ENCODE data around the gene SMU1.

The SMU1 gene

DNA sequence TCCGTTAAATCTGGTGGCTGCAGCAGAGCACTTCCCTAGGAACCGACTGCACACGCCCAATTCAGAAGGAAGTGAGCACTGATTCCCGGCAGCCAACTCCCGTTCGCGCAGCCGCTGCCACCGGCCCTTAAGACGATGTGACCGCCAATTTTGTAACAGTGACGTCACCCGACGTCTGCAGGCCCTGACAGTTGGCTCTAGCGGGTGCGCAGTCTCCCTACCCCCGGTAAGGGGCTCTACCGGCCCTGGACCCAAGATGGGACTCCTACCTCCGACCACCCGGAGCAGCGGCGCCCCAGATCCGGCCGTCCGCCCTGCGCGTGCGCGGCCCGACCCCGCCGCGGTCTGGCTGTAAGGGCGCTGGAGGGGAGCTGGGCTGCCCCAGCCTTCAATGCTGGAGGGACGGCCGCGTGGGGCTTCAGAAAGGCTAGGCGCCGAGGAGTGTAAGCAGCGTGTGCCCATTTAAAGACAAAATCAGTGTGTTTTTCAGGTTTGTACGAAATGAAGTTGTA is 32.3 kb downstream of the SMU1 start:
- DNase-seq = peak; percentile 61 to 83

DNA sequence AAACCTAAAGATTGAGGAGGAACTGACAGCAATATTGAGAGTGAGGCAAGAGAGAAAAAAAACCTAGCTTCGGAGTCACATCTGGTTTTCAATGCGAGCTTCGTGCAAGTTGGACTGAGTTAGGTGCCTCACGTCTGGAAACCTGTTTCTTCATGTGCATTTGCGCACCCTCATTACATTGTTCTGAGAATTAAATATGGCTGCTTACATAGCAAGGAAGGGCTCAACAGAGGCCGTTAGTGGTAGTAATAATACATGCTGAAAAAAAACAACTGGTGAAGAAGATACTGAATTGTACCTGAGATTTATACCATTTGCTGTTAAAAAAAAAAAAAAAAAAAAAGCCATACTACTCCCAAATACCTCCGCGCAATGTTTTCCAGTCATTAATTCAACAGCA is 32.8 kb downstream of the SMU1 start:
- DNase-seq = no peak

DNA sequence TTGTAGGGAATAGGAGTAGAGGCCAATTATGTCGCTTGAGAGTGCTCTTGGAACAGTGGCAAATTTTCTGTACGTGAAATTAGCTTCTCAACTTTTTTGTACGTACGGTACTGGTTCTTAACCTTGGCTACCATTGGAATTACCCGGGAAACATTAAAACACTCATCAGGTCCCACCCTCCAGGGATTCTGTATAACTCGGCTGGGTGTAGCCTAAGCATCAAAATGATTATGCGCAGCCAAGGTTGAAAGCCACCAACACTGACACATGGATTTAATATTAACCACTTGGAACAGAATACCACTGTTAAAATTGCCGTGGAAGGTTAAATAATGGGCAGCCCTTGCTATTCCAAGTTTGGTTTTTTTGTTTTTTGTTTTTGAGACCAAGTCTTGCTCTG is 34.0 kb downstream of the SMU1 start:
- no peak for DNase-seq

DNA sequence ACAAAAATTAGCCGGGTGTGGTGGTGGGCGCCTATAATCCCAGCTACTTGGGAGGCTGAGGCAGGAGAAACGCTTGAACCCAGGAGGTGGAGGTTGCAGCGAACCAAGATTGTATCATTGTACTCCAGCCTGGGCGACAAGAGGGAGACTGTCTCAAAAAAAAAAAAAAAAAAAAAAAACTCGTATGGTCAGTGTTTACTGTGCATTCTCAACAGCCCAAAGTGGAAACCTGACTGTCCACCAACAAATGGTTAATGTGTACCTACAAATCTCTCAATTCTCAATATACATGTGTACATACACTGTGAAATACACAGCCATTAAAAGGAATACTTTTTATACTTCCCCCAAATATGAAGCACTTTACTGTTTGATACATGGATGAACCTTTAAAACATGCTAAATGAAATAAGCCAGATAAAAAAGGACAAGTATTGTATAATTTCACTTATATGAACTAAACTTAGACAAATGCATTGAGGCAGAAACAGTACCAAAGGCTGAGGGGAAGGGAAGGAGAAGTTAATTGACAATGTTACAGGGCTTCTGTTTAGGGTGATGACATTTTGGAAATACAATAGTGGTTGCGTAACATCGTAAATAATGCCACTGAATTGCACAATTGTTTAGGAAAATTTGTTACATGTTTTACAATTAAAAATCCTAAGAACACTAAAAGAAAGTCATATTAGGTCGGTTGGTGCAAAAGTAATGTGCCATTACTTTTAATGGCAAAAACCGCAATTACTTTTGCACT is 34.9 kb downstream of the SMU1 start:
- DNase-seq = no peak

DNA sequence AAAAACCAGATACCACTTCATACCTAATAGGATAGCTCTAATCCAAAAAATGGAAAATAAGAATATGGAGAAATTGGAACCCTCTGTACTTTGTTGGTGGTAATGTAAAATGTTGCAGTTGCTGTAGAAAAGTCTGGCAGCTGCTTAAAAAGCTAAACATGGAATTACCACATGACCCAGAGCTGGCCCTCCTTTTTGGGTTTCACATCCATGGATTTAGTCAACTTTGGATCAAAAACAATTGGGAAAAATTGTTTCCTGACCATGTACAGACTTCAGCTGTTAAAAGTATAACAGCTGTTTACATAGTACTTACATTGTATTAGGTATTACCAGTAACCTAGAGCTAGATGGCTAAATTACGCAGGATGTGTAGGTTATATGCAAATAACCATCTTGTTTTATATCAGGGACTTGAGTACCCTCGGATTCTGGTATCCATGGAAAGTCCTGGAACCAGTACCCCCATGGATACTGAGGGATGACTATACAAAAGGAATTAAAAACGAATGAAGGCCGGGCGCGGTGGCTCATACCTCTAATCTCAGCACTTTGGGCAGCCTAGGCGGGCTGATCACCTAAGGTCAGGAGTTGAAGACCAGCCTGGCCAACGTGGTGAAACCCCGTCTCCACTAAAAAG is 35.6 kb downstream of the SMU1 start:
- no peak for DNase-seq

DNA sequence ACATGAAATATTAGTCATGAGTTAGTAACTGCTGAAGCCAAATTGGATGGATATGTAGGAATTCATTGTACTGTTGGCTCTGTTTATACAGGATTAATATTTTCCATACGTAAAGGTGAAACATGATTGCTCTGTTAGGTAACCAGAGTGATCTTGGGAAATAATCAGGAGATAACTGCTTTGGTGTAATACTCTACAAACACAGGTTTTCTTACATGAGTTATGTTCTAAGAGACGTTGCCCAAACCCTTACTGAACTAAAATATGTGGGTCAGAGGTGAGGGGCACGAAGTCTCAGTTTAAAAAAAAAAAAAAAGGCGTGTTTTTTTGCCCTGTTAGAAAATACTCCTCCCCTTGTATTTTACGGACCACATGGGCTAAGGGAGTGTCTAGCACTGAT is 43.6 kb downstream of the SMU1 start:
- DNase-seq = no peak

DNA sequence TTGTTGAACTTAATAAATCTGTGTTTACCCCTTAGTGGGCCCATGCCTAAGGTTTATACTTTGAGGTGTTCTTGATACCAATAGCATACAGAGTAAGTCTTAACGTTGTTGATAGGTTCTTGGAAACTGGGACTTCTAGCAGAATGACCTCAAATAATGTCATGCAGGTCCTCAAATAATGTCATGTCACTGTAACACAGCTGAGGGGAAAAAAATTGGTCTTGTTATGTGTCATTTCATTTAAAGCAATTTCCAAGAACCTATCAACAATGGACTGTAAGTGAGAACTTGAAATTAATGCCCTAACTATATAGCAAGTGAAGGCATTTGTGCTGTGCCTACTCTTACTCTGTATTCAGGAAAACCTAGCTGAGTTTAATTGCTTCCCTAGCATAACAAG is 44.2 kb downstream of the SMU1 start:
- no peak for DNase-seq

DNA sequence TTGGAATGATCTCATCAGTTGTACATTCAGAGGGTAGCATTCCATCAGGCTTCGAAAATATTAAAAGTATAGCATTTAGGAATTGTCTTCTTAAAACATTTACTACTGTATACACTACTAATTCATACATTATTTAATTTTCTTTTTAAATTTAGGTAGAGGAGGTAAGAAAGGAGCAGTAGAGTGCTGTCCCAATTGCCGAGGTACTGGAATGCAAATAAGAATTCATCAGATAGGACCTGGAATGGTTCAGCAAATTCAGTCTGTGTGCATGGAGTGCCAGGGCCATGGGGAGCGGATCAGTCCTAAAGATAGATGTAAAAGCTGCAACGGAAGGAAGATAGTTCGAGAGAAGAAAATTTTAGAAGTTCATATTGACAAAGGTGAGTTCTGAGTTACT is 46.2 kb downstream of the SMU1 start:
- DNase-seq = no peak

DNA sequence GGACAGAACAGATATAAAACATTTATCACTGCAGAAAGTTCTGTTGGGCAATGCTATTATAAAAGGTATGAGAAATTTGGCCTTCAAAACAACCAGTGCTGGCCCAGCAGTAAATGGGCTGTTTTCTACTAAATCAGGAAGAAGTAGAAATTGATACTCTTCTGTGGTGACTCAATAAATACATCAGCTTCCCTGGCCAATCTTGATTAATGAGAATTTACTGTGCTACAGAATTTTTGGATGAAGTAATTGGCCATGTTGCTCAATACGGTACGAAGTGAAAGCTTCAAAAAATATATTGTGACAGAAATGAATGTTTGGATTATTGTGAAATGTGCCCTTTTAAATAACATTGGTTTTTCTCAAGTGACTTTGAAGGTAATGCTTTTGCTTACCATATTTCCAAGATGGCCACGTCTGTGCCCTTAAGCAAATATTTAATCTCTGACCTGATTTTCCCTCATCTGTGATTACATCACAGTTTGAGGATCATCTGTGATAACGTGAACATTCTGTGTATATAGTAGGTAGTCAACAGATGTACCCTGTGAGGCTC is 47.2 kb downstream of the SMU1 start:
- no peak for DNase-seq

DNA sequence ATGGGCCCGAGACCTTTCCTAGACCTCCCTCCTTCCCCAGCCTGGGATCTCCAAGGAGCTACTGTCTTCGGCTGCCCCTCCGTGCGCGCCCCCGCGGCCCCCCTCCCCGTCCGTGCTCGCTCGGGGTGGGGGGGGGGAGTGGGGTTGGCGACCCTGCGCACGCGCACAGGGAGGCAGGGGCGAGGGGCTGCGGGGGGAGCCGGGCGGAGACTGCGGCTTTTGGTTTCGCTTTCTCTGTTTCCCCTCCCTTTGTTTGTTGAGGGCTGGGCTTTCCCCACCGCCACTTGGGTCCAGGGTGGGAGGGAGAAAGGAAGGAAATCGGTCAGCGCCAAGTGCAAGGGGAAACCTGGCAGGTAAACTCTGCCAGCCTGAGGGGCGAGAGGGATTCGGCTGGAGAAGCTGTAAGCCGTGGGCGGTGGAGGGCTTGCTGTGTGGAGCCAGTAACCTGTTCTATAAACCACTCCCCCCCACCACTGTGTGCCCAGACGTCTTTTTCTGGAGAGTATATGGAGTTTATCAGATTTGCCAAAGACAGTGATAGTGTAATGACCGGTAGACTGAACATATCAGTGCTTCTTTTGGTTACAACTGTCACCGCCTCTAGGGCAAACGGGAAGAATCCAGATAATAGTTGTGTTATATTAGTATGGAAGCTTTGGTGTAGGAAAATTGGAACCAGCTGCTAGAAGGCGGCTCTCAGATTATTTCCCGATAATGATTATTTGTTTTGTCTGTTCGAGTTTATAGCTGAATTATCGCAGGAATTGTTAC is 50.7 kb downstream of the SMU1 start:
- DNase-seq = peak in 1 of 2 experiments; percentile 35

DNA sequence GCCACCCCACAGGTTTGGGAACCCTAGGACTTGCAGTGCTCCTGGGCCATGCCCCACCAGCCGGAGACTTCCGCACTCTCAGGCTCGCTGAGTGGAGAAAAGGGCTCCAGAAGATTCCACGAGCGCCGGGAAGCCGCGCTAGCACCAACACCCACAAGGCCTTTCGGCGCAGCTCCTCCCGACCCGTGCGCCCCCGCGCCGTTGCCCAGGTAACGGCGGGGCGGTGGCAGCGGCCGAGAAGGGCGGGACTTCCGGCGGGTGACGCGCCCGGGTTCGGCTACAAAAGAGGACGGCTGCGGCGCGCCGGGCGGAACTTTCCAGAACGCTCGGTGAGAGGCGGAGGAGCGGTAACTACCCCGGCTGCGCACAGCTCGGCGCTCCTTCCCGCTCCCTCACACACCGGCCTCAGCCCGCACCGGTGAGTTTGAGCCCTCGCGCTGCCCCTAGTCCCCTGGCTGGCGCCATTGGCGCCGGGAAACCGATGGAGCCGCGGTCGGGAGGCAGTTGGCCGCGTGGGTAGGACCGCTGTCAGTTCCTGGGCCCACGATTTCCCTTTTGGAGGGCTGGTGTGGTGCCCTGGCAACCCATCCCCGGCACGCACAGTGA is 51.4 kb downstream of the SMU1 start, which contains the start of gene DNAJA1:
Gene DNAJA1, plus strand, starts transcription at position 308 of the 606 bp plus-strand sequence. CDS start 1,212 bp downstream, outside the sequence.
- DNase-seq = peak; percentile 44 to 78

DNA sequence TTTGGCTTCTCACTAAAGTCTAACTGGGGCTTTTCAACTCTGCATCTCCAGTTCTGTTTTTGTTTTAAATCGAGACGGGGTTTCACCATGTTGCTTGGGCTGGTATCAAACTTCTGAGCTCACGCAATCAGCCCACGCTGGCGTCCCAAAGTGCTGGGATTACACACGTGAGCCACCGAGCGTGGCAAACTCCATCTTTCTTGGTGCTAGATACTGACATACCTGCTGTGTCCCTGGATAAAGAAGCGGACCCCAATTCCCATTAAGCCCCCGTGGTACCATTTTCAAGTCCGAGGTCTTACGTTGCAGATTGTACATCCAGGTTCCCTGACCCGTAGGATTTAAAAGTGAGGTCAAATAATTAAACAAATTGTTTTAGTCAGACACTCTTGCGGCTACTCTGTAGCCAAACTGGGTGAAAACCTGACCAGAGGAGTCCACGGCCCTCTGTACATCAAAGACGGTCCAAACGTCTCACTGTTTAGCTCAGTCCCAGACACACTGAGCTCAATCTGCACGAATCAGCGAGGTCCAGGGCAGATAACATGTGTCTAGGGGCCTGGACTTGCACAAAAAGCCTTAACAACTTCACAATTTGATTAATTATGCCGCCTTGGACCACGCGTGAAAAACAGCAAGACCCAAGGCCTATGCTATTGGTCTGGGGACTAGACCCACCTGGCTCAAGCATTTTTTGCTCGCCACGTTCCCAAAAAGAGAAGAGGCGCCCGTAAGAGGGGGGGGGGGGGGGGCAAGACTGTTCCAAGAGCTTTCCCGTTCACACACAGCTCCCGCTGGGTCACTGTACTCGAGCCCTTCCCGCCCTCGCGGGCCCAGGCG is 52.1 kb downstream of the SMU1 start:
- DNase-seq = no peak

DNA sequence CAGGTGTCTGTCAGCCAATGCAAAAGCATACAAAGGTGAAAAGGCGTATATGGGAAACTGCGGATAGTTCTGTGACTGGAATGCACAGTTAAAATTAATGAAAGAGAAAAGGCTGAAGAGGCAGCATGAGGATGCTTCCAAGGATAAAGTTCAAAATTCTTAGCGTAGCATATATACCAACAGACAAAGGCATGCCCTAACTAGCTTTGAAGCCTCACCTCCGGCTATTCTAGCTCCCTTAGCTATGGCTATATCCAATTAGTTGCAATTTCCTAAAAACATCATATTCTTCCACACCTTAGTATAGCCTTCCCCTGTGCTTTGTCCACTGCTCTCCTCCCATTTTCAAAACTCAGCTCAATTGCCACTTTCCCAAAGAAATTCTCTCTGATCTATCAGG is 52.8 kb downstream of the SMU1 start:
- no peak for DNase-seq

DNA sequence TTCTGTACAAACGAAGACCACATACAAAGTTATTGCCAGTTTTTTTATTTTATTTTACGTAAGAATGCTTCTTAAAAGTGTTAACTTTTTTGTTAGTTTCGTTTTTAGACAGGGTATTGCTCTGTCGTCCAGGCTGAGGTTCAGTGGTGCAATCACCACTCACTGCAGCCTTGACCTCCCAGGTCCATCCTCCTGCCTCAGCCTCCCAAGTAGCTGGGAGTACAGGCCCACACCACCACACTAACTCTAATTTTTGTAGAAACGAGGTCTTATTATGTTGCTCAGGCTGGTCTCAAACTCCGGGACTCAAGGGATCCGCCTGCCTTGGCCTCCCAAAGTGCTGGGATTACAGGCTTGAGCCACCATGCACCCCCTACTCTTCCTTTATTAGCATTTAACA is 53.7 kb downstream of the SMU1 start:
- no peak for DNase-seq

DNA sequence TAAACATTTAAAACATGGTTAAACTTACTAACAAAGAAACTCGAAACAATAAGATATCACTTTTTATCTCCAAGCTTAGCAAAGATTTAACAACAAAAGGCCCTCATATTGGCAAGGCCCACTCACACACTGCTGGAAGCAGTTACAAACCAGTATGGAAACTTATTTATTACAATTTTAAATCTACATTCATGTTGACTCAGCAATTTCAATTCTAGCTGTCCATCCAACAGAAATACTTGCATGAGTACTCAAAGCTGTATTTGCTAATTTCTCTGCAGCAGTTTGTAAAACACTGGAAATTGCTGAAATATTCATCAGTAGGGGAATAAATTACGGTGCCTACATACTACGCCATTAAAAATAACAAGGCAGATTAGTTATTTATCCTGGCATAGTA is 54.2 kb downstream of the SMU1 start:
- no peak for DNase-seq

DNA sequence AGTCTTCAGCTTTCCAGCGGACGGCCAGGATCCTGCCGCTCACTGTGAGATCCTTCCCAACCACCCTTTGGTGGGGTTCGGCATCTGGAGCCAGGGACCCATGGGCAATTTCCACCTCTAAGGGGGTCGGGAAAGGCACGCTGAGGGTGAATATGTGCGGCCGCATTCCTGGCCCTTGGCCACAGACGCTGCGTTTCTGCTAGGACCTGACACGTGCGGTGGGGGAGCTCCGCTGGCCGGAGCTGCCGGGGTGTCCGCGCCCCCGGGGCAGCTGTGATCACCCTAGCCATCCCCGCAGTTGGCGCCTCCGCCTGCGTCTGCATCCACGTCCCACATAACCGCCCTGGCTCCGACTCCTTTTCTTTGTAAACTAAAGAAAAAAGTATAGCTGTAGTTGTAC is 56.7 kb downstream of the SMU1 start:
- no peak for DNase-seq

DNA sequence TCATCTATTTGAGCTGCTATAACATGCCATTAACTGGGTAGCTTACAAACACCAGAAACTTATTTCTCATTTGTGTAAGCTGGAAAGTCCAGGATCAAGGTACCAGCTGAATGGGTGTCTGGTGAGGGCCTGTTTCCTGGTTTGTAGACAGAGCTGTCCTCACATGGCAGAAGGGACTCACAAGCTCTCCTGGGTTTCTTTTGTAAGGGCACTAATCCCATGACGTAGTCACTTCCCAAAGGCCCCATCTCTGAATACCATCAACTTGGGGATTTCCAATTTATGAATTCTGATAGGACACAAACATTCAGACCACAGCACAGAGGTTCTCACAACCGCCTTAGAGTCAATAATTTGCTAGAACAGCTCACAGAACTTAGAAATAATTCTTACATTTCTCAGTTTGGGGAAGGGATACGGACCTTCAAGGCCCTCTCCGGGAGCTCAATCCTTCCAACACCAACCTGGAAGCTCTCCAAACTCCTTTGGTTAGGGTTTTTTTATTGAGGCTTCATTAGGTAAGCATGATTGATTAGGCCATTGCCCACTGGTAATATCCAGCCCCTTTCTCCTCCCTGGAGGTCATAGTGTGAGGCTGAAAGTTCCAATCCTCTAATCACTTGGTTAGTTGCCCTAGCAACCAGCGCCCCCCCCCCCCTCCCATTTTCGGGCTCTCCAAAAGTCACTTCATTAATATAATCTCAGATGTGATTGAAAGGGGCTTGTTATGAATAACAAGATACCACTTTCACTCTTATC is 59.0 kb downstream of the SMU1 start:
- DNase-seq = no peak

DNA sequence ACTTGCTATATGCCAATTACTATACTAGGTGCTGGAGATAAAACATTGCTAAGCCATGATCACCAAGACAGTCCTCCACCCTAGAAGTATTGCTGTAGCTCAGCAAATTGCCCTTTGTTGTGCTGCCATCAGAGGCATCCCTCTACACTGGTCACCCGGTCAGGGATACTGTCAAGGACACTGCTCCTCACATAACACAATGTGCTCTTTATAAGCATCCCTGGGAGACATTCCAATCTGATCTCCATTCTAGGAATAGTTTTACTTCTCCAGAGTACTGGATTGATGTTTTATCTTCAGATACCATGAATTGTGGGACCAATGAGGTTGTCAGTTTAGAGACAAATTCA is 61.8 kb downstream of the SMU1 start:
- DNase-seq = no peak

DNA sequence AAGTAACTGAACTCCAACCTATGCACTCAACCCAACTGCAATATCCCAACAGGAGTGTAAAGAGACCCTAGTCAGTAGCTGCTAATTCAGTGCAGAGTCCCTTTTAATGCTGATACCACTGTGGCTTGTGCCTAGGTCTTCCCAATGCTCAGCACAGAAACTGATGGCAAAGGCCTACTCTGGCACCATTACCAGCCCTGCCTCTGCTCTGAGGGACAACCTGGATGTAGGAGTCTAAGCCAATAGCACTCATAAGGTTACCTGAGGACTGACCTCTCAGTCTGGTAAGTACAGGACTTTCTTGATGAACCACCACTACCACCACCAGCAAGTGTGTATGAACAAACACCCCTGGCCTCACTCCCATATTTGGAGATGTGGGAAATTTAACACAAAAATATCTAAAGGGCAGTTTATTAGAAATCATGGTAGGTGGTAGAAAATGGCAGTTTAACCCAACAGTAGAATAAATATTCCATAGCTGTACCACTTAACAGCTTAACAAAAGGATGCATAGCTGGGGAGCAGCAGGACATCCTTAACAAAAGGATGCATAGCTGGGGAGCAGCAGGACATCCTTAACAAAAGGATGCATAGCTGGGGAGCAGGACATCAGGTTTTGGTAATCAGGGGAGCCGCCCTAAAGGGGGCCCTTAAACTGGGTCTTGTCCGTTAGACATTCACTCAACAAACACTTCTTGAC is 62.4 kb downstream of the SMU1 start:
- DNase-seq = no peak

DNA sequence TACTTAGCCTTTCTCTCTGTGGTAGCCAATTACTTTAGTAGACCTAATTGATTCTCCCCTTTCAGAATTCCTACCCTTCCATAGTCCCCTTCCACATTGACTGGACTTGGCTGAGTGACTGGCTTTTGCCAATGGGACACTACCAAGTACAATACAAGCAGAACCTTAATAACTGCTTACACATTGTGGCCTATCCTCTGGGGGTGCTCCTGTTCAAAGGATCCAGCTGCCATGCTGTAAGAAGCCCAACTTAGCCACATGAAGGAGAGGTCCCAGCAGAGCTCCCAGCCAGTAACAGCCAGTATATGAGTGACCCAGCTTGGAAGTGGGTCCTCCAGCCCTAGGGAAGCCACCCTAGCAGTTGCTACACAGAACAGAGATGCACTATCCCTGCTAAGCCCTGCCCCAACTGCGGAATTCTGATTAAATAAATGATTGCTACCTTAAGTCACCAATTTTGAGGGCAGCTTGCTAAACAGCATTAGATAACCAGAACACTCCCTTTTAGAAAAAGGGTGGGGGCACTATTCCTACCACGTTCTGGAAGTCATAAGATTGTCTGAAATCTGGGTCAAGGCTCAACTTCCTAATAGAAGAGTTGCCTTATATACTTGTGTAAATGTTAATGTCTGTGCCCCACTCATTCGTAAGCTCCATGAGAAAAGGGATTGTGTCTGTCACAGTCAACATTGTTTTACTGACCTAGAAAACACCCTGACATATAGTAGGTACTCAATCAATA is 64.0 kb downstream of the SMU1 start:
- DNase-seq = no peak

Data from SHP77 (cell line).